ENCODE results near the gene SMG6. TPM values are rescaled to one million over a fixed set of nuclear protein-coding genes. Genes with fewer than 3 reads are reported as not detected.

SMG6 gene
- polyA plus RNA-seq, 1 experiment: 27.3 TPM

- Histone ChIP-seq H3K27me3 (ENCODE audit: control insufficient read depth, insufficient read depth, low read length) (no peaks in the 10 kb centered on the region), H3K9me3 (ENCODE audit: control insufficient read depth, insufficient read depth, low read length) (no peaks in the 10 kb centered on the region), H3K4me3 (ENCODE audit: low read depth, low read length) (no peak overlapping the region), H3K27ac (ENCODE audit: low read depth, low read length) (no peak overlapping the region)
- no peak for DNase-seq (ENCODE audit: low read depth, low spot score)
- no peak for TF ChIP-seq CTCF (IDR thresholded peaks at IDR 0.05; ENCODE audit: low read depth, low read length)
- CTCF ChIA-PET: no interaction called here
- POLR2A ChIA-PET: no interaction called here
These were observed 197.2 kb downstream of the SMG6 start for GRCh38 chr17:2106308-2106955.

- ChIA-PET CTCF (no interaction called here), POLR2A (no interaction called here)
- Histone ChIP-seq H3K9me3 (ENCODE audit: control insufficient read depth, insufficient read depth, low read length) (no peaks in the 10 kb centered on the region), H3K27me3 (ENCODE audit: control insufficient read depth, insufficient read depth, low read length) (no peaks in the 10 kb centered on the region), H3K27ac (ENCODE audit: low read depth, low read length) (no peak overlapping the region), H3K4me3 (ENCODE audit: low read depth, low read length) (no peak overlapping the region)
- no peak for DNase-seq (ENCODE audit: low read depth, low spot score)
- no peak for TF ChIP-seq CTCF (IDR thresholded peaks at IDR 0.05; ENCODE audit: low read depth, low read length)
These were observed 197.9 kb downstream of the SMG6 start for GRCh38 chr17:2105663-2106062.

GRCh38 chr17:2102931-2103809, 200.4 kb downstream of the SMG6 start:
- TF ChIP-seq CTCF (IDR thresholded peaks at IDR 0.05; ENCODE audit: low read depth, low read length): no peak
- DNase-seq (ENCODE audit: low read depth, low spot score): no peak
- Histone ChIP-seq H3K9me3 (ENCODE audit: control insufficient read depth, insufficient read depth, low read length) (no peaks in the 10 kb centered on the region), H3K4me3 (ENCODE audit: low read depth, low read length) (no peak overlapping the region), H3K27ac (ENCODE audit: low read depth, low read length) (no peak overlapping the region), H3K27me3 (ENCODE audit: control insufficient read depth, insufficient read depth, low read length) (no peaks in the 10 kb centered on the region)
- POLR2A ChIA-PET: interaction anchor here (0.6 to 1.3 kb wide), 4 partner anchors 8 to 47 kb away, joined by 3 to 4 read pairs (median 3); no protein-coding TSS in a partner anchor
- CTCF ChIA-PET: interaction anchor here (0.6 to 1.1 kb wide), 3 partner anchors 9 to 19 kb away, joined by 3 read pairs; no protein-coding TSS in a partner anchor

- TF ChIP-seq CTCF (IDR thresholded peaks at IDR 0.05; ENCODE audit: low read depth, low read length): no peak
- POLR2A ChIA-PET: interaction anchor here (0.7 kb wide), 1 partner anchor 22 kb away, joined by 3 read pairs; no protein-coding TSS in a partner anchor
- Histone ChIP-seq H3K27ac (ENCODE audit: low read depth, low read length) (no peak overlapping the region), H3K27me3 (ENCODE audit: control insufficient read depth, insufficient read depth, low read length) (no peaks in the 10 kb centered on the region), H3K9me3 (ENCODE audit: control insufficient read depth, insufficient read depth, low read length) (no peaks in the 10 kb centered on the region), H3K4me3 (ENCODE audit: low read depth, low read length) (no peak overlapping the region)
- DNase-seq (ENCODE audit: low read depth, low spot score): no peak
- CTCF ChIA-PET: no interaction called here
These were observed 201.9 kb downstream of the SMG6 start for GRCh38 chr17:2101448-2102257.
